Neuronal stem cell (in vitro differentiated cells): ENCODE data around the gene CPNE4.

Experiments used
- DNase-seq: peaks from one replicate; pipeline ENCODE4 v3.0.0-alpha.2; 2013; ENCODE audit warnings: low spot score
- H2AFZ ChIP-seq: one replicate; pipeline ENCODE4 v1.6.1; 2013; ENCODE audit warnings: mild to moderate bottlenecking, low read length, inconsistent platforms
- H2AK5ac ChIP-seq: 2 replicates; pipeline ENCODE4 v1.6.1; 2013; ENCODE audit warnings: low read depth, mild to moderate bottlenecking, inconsistent platforms, low read length, moderate library complexity, mixed read lengths
- H2BK120ac ChIP-seq: 2 replicates; pipeline ENCODE4 v1.6.1; 2013; ENCODE audit warnings: low read depth, mild to moderate bottlenecking, inconsistent platforms, low read length, moderate library complexity, mixed read lengths
- H2BK12ac ChIP-seq: one replicate; pipeline ENCODE4 v1.6.1; 2013; ENCODE audit warnings: low read length, inconsistent platforms
- H2BK15ac ChIP-seq: 2 replicates; pipeline ENCODE4 v1.6.1; 2013; ENCODE audit warnings: mild to moderate bottlenecking, low read length, inconsistent platforms, mixed read lengths
- H2BK5ac ChIP-seq: one replicate; pipeline ENCODE4 v1.6.1; 2013; ENCODE audit warnings: inconsistent platforms, mild to moderate bottlenecking, low read length, moderate library complexity
- H3K14ac ChIP-seq: one replicate; pipeline ENCODE4 v1.6.1; 2013; ENCODE audit warnings: low read length, inconsistent platforms
- H3K18ac ChIP-seq: 2 replicates; pipeline ENCODE4 v1.6.1; 2013; ENCODE audit warnings: low read length, inconsistent platforms
- H3K23ac ChIP-seq: 2 replicates; pipeline ENCODE4 v1.6.1; 2013; ENCODE audit warnings: low read depth, mild to moderate bottlenecking, mixed read lengths, low read length, inconsistent platforms; ENCODE audit not compliant: poor library complexity
- H3K27ac ChIP-seq: replicated peaks from 3 replicates; pipeline ENCODE4 v1.5.1; 2013; ENCODE audit warnings: low read length, inconsistent platforms
- H3K27me3 ChIP-seq, 3 experiments: 2 replicates each; pipeline ENCODE4 v1.6.1; 2013; ENCODE audit warnings: low read length in 3 of 3, mild to moderate bottlenecking in 2 of 3, inconsistent platforms in 1 of 3, low read depth in 1 of 3, mixed read lengths in 1 of 3, moderate library complexity in 1 of 3; ENCODE audit not compliant: control insufficient read depth in 3 of 3, insufficient read depth in 3 of 3
- H3K36me3 ChIP-seq, 2 donors: replicated peaks in 1 of 2; 2 replicates each; pipeline ENCODE4 v1.6.1; 2013; ENCODE audit warnings: low read length in 2 of 2; ENCODE audit not compliant: control insufficient read depth in 2 of 2, insufficient read depth in 2 of 2
- H3K4ac ChIP-seq: 2 replicates; pipeline ENCODE4 v1.6.1; 2013; ENCODE audit warnings: inconsistent platforms, mild to moderate bottlenecking, low read length, moderate library complexity
- H3K4me1 ChIP-seq, 2 donors: 1 replicate in 1 of 2; 2 replicates in 1 of 2; pipeline ENCODE4 v1.6.1; 2013; ENCODE audit warnings: low read length in 2 of 2, low read depth in 1 of 2; ENCODE audit not compliant: control insufficient read depth in 2 of 2, insufficient read depth in 1 of 2
- H3K4me2 ChIP-seq: one replicate; pipeline ENCODE4 v1.6.1; 2013; ENCODE audit warnings: mild to moderate bottlenecking, low read length, inconsistent platforms; ENCODE audit not compliant: insufficient read depth, poor library complexity, severe bottlenecking
- H3K4me3 ChIP-seq, 2 donors: 2 replicates each; pipeline ENCODE4 v1.5.1; 2013; ENCODE audit warnings: low read length in 2 of 2, mild to moderate bottlenecking in 2 of 2, inconsistent platforms in 1 of 2, moderate library complexity in 1 of 2
- H3K79me1 ChIP-seq: one replicate; pipeline ENCODE4 v1.6.1; 2013; ENCODE audit warnings: low read depth, mild to moderate bottlenecking, inconsistent platforms, low read length, moderate library complexity
- H3K9ac ChIP-seq: one replicate; pipeline ENCODE4 v1.6.1; 2013; ENCODE audit warnings: mild to moderate bottlenecking, low read depth, low read length, inconsistent platforms; ENCODE audit not compliant: poor library complexity
- H3K9me3 ChIP-seq, 2 donors: replicated peaks in 1 of 2; 2 replicates each; pipeline versions ENCODE3 to v1.6.1; 2013; ENCODE audit warnings: low read length in 2 of 2, mild to moderate bottlenecking in 2 of 2, inconsistent platforms in 1 of 2, low read depth in 1 of 2, mixed read lengths in 1 of 2, moderate library complexity in 1 of 2; ENCODE audit not compliant: control insufficient read depth in 2 of 2, insufficient read depth in 1 of 2
- H4K8ac ChIP-seq: one replicate; pipeline ENCODE4 v1.6.1; 2013; ENCODE audit warnings: low read depth, mild to moderate bottlenecking, inconsistent platforms, low read length, moderate library complexity
- H4K91ac ChIP-seq: one replicate; pipeline ENCODE4 v1.6.1; 2013; ENCODE audit warnings: low read length, low read depth, mild to moderate bottlenecking, inconsistent platforms; ENCODE audit not compliant: poor library complexity
- WGBS, 2 donors: extraction: QIAGEN DNeasy Blood & Tissue Kit; methylation state at CpG; one replicate each; pipeline ENCODE4 v1.1.7; 2013; ENCODE audit warnings: missing lambda C conversion rate in 2 of 2, mixed read lengths in 1 of 2; ENCODE audit not compliant: insufficient read length in 2 of 2, insufficient replicate concordance in 1 of 2; ENCODE audit errors: extremely low coverage in 2 of 2; 5-methylcytosine and 5-hydroxymethylcytosine counted together

The CPNE4 gene

DNA sequence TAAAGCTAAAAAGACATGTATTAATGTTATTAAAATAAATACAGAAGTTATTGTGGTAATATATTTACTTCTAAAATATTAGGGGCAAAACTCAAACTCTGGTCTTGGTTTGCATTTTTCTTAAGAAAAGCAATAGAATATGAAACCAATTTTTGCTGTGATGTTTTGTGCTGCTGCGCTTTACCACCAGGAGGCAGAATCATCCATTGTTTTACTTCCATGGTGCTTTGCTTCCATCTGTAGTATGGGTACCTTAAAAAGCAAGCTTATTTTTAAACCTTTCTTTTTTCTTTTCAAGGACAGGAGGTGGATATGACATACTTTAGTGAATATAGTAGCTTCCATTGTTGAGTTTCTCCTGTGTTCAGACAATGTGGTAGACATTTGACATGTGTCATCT is 485.5 kb downstream of the CPNE4 start:
- Histone ChIP-seq H3K14ac (no peak overlapping the region), H2AK5ac (no peak overlapping the region), H2BK120ac (no peak overlapping the region), H2BK12ac (no peak overlapping the region), H3K9me3 (no peaks in the 10 kb centered on the region), H3K4me3 (no peak overlapping the region), H4K8ac (no peak overlapping the region), H3K27me3 (no peaks in the 10 kb centered on the region), H2BK5ac (no peak overlapping the region), H3K4me2 (no peak overlapping the region), H3K4ac (no peak overlapping the region), H3K4me1 (no peaks in the 10 kb centered on the region), H4K91ac (no peak overlapping the region), H3K23ac (no peak overlapping the region), H3K9ac (no peak overlapping the region), H3K36me3 (no peaks in the 10 kb centered on the region), H3K27ac (no peak overlapping the region), H2AFZ (no peak overlapping the region), H3K18ac (no peak overlapping the region), H2BK15ac (no peak overlapping the region), H3K79me1 (no peaks in the 10 kb centered on the region)
- no CpG with 5 or more reads among the region's 1 CpG for WGBS, 2 donors
- DNase-seq, result no peak

DNA sequence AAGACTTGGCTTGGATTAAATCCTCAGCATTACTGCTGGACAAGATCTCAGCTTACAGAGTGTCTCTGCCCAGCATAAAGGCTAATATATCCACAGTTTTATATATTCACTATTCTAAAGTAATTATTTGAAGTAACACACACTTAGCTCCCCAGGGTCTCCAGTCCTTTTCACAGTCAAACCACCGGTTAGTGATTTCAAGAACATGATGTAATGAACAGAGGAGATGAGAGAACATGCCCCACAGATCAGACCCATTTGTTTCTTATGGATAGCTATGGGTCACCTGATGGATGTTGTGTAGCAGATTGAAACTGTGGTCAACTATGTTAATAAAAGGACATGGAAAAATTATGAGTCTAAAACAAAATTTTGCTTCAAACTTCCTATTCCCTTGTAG is 487.2 kb downstream of the CPNE4 start:
- Histone ChIP-seq H3K18ac (no peak overlapping the region), H2BK120ac (no peak overlapping the region), H3K14ac (no peak overlapping the region), H3K23ac (no peak overlapping the region), H2BK12ac (no peak overlapping the region), H2BK5ac (no peak overlapping the region), H3K9ac (no peak overlapping the region), H4K8ac (no peak overlapping the region), H2BK15ac (no peak overlapping the region), H3K9me3 (no peaks in the 10 kb centered on the region), H3K27me3 (no peaks in the 10 kb centered on the region), H3K4ac (no peak overlapping the region), H3K4me1 (no peaks in the 10 kb centered on the region), H4K91ac (no peak overlapping the region), H3K4me3 (no peak overlapping the region), H2AK5ac (no peak overlapping the region), H3K4me2 (no peak overlapping the region), H3K27ac (no peak overlapping the region), H3K79me1 (no peaks in the 10 kb centered on the region), H3K36me3 (no peaks in the 10 kb centered on the region), H2AFZ (no peak overlapping the region)
- DNase-seq, result no peak
- no CpG with 5 or more reads among the region's 1 CpG for WGBS, 2 donors

DNA sequence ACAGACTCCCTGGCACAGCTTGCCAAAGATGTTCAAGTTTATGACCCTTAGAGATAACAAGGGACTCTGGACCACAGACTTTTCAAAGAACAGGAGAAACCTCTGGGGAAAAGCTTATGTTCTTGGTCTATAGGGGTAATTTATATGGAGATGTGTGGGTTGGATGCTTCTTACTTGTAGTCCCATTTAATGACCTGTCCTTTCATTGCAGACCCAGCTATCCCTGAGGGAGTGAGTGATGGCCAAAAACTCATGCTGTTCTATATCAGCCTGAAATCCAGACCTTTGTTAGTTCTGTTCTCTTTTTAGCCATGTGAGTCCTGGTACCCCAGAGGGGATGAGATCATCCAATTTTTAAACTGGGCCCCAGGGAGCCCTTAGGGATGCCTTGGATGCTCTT is 488.4 kb downstream of the CPNE4 start:
- H2BK15ac ChIP-seq, result no peak overlapping the region
- H4K8ac ChIP-seq, result no peak overlapping the region
- no peak overlapping the region for H3K14ac ChIP-seq
- H2AK5ac ChIP-seq, result no peak overlapping the region
- H3K9me3 ChIP-seq, result no peaks in the 10 kb centered on the region
- no peaks in the 10 kb centered on the region for H3K79me1 ChIP-seq
- peaks cover 0 to 2% of the 10 kb centered on the region in 2 donors for H3K36me3 ChIP-seq
- no peaks in the 10 kb centered on the region for H3K27me3 ChIP-seq
- no peak for DNase-seq
- no peak overlapping the region for H3K23ac ChIP-seq
- H3K4me2 ChIP-seq, result no peak overlapping the region
- no peak overlapping the region for H3K4ac ChIP-seq
- no peak overlapping the region for H2BK5ac ChIP-seq
- no peak overlapping the region for H3K4me3 ChIP-seq
- H3K4me1 ChIP-seq, result no peaks in the 10 kb centered on the region
- H2AFZ ChIP-seq, result no peak overlapping the region
- no peak overlapping the region for H4K91ac ChIP-seq
- H3K18ac ChIP-seq, result no peak overlapping the region
- H2BK12ac ChIP-seq, result no peak overlapping the region
- no peak overlapping the region for H3K9ac ChIP-seq
- no peak overlapping the region for H3K27ac ChIP-seq
- H2BK120ac ChIP-seq, result no peak overlapping the region

DNA sequence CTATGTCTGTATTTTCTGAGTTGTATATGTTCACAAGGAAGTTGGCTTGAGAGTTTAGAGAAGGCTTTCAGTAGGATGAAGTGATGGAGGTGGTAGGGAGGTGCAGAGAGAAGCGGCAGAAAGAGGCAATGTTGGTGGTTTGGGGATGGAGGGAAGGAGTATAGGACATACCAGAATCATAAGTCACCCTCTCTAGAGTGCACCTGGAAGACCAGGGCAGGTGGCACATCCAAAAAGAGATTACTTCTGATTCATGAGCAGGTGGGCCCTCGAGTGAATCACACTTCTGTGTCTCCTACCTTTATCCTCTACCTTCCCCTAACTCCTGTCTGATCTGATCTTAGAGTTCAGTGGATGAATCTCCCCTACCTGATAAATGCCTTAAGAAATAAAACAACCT is 490.3 kb downstream of the CPNE4 start:
- Histone ChIP-seq H2AK5ac (no peak overlapping the region), H3K9me3 (no peaks in the 10 kb centered on the region), H2BK12ac (no peak overlapping the region), H3K4me1 (no peaks in the 10 kb centered on the region), H3K27ac (no peak overlapping the region), H3K27me3 (no peaks in the 10 kb centered on the region), H2BK15ac (no peak overlapping the region), H2BK120ac (no peak overlapping the region), H3K36me3 (peaks cover 0 to 2% of the 10 kb centered on the region in 2 donors), H3K4me3 (no peak overlapping the region), H3K23ac (no peak overlapping the region), H4K91ac (no peak overlapping the region), H3K9ac (no peak overlapping the region), H3K4me2 (no peak overlapping the region), H2AFZ (no peak overlapping the region), H3K18ac (no peak overlapping the region), H3K14ac (no peak overlapping the region), H2BK5ac (no peak overlapping the region), H3K79me1 (no peaks in the 10 kb centered on the region), H3K4ac (no peak overlapping the region), H4K8ac (no peak overlapping the region)
- DNase-seq, result no peak
- WGBS, 2 donors, result no CpG with 5 or more reads among the region's 2 CpGs
